ENCODE results near the gene GABPB1. TPM values are rescaled to one million over a fixed set of nuclear protein-coding genes. Genes with fewer than 3 reads are reported as not detected.

GABPB1 gene
- total RNA-seq, 1 donor from 2014 or later, result 48.9 TPM

GRCh38 chr15:50344006-50344464, 11.0 kb downstream of the GABPB1 start:
- TF ChIP-seq CTCF (conservative IDR thresholded peaks at IDR 0.05; ENCODE audit: low read depth, low read length), result no peak
- H3K4me3 ChIP-seq (ENCODE audit: low read depth, low read length), result no peak overlapping the region
- no peak for DNase-seq (ENCODE audit: low read depth)

- no peak for DNase-seq (ENCODE audit: low read depth)
- H3K4me3 ChIP-seq (ENCODE audit: low read depth, low read length), result no peak overlapping the region
- no peak for TF ChIP-seq CTCF (conservative IDR thresholded peaks at IDR 0.05; ENCODE audit: low read depth, low read length)
Observed at GRCh38 chr15:50341616-50342136, 13.3 kb downstream of the GABPB1 start.

- TF ChIP-seq CTCF (conservative IDR thresholded peaks at IDR 0.05; ENCODE audit: low read depth, low read length), result no peak
- no peak overlapping the region for H3K4me3 ChIP-seq (ENCODE audit: low read depth, low read length)
- no peak for DNase-seq (ENCODE audit: low read depth)
Observed at GRCh38 chr15:50340416-50340815, 14.6 kb downstream of the GABPB1 start.

- no peak for DNase-seq (ENCODE audit: low read depth)
- TF ChIP-seq CTCF (conservative IDR thresholded peaks at IDR 0.05; ENCODE audit: low read depth, low read length), result no peak
- H3K4me3 ChIP-seq (ENCODE audit: low read depth, low read length), result no peak overlapping the region
Observed at GRCh38 chr15:50339717-50340116, 15.3 kb downstream of the GABPB1 start.

- no peak for TF ChIP-seq CTCF (conservative IDR thresholded peaks at IDR 0.05; ENCODE audit: low read depth, low read length)
Observed at GRCh38 chr15:50335251-50335650, 19.7 kb downstream of the GABPB1 start.

GRCh38 chr15:50333229-50333628, 21.8 kb downstream of the GABPB1 start:
- no peak for TF ChIP-seq CTCF (conservative IDR thresholded peaks at IDR 0.05; ENCODE audit: low read depth, low read length)
- no peak for DNase-seq (ENCODE audit: low read depth)
- no peak overlapping the region for H3K4me3 ChIP-seq (ENCODE audit: low read depth, low read length)

More at GRCh38 chr15:50335251-50335650, 19.7 kb downstream of the GABPB1 start:
- no peak for DNase-seq (ENCODE audit: low read depth)
- no peak overlapping the region for H3K4me3 ChIP-seq (ENCODE audit: low read depth, low read length)

GRCh38 chr15:50330921-50331320, 24.1 kb downstream of the GABPB1 start:
- no peak for DNase-seq (ENCODE audit: low read depth)
- no peak for TF ChIP-seq CTCF (conservative IDR thresholded peaks at IDR 0.05; ENCODE audit: low read depth, low read length)
- no peak overlapping the region for H3K4me3 ChIP-seq (ENCODE audit: low read depth, low read length)
